ENCODE results near the gene C2CD4D.
"Not testable (repeated sequence)": the region's sequence is repeated elsewhere in the genome, so short reads cannot be mapped to it uniquely, and the experiment has no call there.

C2CD4D gene

DNA sequence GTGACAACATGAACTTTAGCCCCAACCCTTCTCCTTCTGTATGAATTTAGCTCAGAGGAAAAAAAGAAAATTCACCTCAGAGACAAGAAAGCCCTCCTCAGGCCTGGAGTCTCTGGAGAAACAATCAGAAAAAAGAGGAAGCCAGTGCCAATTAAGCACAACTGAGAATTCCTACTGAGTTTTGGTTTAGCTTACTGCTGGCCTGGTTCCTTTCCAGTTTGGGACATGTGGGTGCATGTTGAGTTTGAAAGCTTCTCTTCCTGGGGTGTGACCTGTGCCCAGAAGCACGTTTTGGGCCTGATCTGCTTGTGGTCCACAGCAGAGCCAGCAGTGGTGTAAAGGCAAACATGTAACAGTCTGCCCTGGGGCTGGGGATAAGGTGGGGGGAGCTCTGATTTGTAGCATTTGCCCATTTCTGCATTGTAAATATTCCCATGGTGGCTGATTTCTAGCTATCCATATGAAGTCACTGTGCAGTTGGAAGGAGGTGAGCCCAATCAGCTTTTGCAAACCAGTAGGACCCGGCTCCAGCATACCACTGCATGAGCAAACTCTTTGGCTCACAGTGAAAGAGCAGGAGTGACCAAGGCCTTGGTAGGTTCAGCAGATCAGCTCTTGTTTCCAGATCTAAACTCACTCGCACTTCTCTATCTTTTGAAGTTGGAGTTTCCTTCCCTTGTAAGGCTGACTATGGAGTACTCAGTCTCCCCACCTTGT is 18.6 kb upstream of the C2CD4D start:
- no peak for DNase-seq

GRCh38 chr1:151855933-151856332 is 16.3 kb upstream of the C2CD4D start:
- DNase-seq: no peak

DNA sequence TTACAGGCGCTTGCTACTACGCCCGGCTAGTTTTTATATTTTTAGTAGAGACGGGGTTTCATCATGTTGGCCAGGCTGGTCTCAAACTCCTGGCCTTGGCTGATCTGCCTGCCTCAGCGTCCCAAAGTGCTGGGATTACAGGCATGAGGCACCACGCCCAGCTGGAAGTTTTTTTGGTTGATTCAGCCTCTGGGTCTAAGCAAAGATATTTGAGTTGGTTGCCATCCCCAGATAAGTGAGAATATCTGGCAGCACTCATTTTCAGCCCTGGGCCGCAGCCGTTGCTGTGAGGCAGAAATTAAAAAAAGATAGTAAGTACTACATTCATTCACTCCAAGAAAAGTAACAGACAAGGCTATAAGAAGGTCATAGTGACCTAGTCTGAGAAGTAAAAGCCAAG is 15.9 kb upstream of the C2CD4D start:
- DNase-seq: not testable (repeated sequence)

- no peak for DNase-seq
Observed at GRCh38 chr1:151854658-151855057, 15.0 kb upstream of the C2CD4D start.

DNA sequence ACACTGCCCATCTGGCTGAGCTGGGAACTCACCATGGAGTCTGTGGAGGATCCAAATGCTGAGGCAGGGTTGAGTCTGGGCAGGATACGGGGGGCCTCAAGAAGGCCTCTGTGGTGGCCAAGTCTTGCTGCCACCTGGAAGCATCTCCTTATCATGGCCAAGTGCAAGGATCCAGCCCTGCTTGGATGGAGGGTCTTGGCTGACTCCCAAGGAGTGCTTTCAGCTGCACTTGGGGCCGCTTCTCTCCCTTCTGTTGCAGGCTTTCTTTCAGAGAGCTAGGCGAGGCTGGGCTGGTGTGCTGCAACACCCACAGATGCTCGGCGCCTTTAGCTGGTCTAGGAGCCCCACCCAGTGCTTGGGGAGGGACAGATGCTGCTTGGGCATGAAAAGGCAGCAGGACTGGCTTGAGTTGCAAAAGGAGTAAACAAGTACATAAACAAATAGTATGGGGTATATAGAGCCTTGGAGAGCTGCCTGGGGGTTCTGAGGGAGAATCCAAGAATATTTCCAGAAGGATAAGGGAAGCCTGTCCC is 13.9 kb upstream of the C2CD4D start, which contains the start of gene THEM5:
THEM5 (minus strand) TSS at position 302 of the 533 bp plus-strand sequence; CDS start at position 155, 147 bp downstream.
- DNase-seq: no peak

DNA sequence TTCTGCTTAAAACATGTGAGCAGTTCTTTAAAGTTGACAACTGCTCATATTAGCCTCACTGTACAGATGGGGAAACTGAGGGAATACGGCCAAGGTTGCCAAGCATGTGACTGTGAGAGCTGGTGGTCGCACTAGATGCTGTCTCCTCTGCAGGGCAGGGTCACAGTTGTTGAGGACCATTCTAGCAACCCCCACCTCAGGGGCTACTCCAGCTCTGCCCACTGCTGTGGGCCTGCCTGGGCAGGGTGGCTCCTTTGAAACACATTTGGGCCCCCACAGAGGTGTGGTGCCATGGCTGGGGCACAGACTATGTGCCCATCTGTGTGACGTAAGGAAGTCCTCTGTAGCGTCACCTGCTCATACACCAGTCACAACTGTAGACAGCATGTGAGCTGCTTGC is 13.1 kb upstream of the C2CD4D start:
- no peak for DNase-seq

- DNase-seq: no peak
Observed at GRCh38 chr1:151851886-151852285, 12.3 kb upstream of the C2CD4D start.

DNA sequence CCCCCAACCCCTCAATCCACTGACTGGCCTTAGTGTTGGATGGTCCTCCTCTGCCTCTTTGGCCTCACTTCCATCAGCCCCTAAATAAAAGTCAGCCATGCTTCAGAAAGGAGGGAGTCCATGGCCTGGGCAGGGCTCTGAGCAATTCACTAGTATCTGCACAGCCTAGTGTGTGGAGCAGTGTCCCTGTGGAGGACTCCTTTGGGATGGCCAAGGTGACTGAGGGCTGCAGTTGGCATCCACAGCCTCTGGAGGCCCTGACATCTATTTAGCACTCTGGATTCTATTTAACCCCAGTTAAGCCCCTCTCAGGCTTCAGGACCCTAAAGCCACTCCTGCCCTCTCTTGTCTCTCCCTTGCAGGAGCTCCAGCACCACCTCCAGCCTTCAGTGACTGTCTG is 10.3 kb upstream of the C2CD4D start:
- no peak for DNase-seq

- DNase-seq: no peak
Observed at GRCh38 chr1:151849126-151849525, 9.5 kb upstream of the C2CD4D start.

- DNase-seq: no peak
Observed at GRCh38 chr1:151847867-151848596, 8.4 kb upstream of the C2CD4D start.

DNA sequence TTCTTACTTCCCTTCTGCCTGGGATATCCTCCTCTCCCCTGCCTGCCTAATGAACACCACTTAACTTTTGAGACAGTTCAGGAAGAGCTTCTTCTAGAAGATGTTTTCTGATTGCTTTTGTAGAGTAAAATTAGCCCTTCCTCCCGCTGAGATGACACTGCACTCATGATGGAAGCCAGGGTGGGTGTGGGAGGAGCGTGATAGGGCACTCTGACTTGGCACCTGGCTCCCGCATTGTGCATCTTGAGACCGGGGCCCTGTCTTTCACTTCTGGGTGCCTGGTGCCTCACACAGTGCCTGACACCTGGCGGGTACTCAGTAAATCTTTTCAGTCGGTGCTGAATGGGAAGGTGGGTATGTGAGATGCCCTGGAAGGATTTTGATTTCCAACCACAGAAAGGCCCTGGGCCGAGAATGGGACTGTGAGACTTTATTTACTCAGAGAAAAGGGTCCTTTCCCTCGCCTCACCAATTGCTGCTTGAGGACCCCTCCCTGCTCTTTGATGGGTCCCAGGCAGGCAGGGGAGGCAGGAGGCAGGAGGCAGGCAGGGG is 7.1 kb upstream of the C2CD4D start:
- DNase-seq: no peak

GRCh38 chr1:151846062-151846568 is 6.5 kb upstream of the C2CD4D start:
- no peak for DNase-seq

GRCh38 chr1:151843398-151843797 is 3.8 kb upstream of the C2CD4D start:
- DNase-seq: no peak

DNA sequence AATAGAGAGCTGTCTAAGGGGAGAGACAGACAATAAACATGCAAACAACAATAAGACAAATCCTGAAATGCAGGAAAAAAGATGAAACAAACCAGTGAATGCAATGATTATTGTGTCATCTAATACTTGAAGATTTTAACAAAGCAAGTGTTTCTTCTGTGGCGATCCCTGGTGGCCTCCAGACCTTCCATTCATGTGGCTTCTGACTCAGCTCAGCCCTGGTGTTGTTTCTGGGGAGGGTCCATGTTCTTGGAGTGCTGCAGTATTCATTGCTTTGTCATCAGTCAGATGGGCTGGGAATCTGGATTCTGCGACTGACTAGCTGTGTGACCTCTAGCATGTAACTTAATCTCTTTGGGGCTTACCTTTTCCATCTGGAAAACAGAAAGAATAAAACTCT is 1.5 kb upstream of the C2CD4D start:
- DNase-seq: no peak

DNA sequence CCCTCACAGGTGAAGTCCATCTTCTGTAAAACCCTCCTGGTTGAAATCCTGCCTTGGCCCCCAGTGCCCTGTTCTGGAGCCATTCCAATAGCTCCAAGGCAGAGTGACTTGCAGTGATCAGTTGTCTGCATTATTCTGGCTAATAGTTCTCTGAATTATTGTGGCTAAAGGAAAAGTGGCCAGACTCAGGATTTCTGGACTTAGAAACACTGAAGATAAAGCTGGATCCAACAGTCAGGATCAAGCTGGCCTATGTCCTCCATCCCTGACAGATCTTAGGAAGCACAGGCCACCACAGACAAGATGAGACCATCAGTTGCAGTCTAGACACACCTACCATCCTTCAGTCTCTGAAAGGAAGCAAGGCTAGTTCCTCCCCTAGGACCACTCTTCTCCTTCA is 801 bp upstream of the C2CD4D start:
- no peak for DNase-seq

- no peak for DNase-seq
Observed at GRCh38 chr1:151839082-151839412, 573 bp downstream of the C2CD4D start.

DNA sequence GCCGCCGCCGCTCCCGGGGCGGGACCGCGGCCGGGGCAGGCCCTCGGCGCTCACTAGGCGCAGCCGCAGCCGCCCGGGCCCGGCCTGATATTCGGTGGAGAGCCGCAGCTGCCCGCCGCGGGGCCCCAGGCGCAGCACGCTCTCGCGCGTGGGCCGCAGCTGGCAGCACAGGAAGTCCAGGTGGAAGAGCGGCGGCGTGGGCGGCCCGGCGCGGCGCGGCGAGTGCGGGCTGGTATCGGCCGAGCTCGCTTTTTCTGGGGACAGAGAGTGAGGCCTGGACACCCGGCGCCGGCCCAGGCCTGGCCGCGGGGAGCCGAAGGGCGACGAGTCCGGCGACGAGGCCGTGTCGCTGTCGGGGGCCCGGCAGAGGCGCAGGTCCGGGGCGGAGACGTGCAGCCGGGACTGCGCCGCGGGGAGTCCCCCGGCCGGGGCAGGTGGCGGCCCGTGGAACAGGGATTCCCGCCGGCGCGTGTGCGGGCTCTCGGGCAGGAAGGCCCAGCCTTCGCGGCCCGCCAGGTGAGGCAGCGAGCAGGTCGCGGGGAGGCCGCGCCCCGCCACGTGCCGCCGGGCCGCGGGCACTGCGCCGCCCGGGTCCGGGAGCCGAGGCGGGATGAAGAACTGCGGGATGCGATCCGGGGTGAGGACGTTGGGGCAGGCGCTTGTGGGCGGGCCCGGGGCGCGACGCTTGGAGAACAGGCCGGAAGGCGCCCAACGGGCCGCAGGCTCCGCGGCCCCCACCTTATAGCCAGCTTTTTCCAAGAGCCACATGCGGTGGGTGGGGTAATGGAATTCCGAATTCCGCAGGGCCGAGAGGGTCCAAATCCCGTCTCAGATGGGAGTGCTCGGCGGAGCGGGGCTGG is 1.2 kb downstream of the C2CD4D start:
- DNase-seq: no peak

GRCh38 chr1:151837884-151838221 is 1.8 kb downstream of the C2CD4D start:
- DNase-seq: no peak

- no peak for DNase-seq
Observed at GRCh38 chr1:151837197-151837596, 2.4 kb downstream of the C2CD4D start.

- DNase-seq: no peak
Observed at GRCh38 chr1:151835596-151835995, 4.0 kb downstream of the C2CD4D start.

DNA sequence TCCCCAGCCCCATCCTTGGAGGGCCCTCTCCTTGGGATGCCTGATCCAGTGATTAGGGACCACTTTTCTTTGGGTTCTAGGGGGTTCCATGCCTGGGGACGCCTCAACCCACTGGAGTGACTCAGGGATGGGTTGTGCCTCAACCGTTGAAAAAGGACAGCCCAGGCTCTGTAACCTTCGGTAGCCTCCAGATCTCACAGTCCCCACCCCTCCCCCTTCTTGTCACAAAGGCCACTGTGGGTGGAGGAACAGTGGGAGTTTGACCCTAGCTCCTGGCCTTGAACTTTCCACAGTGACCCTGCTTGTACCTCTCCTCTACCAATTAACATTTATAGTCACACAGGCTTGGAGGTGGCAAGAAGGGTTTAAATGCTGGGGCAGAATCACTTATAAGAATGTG is 5.4 kb downstream of the C2CD4D start:
- no peak for DNase-seq

GRCh38 chr1:151833172-151833900 is 6.3 kb downstream of the C2CD4D start:
- DNase-seq: no peak
